ENCODE data around the gene SDK1.

DNA sequence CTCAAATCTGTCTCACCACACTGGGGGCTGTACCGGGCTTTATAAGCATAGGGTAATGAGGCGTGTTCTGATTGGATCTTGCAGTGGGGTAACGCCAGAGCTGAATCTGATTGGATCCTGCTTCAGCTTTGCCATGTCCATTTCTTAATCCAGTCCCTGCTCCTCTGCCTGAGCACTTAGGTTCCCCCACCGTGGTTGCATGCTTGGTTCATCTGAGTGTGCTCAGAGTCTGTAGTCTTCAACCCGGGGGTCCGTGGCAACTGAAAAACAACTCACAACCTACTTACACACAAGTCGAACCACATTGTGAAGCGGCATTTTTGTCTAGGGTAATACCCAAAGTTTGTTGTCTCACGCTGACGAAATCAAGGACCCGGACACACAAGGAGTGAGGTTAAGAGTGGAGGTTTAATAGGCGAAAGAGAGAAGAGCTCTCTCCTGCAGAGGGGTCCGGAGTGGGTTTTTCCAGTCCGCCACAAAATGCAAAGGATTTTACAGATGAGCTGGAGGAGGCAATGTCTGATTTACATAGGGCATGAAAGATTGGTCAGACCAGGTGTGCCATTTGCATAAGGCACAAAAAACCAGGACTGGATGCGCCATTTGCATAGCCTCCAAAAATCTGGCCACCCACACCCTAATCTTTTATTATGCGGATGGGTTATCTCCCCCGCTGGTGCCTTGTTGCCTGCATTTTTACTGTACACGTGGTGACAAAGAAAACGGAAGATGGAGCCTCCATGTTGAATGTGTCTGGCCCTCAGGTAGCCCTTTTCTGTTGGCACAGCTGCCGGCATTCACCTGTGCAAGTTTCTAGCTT lies 739.3 kb downstream of the SDK1 start:
- TF ChIP-seq, protein P1, sequence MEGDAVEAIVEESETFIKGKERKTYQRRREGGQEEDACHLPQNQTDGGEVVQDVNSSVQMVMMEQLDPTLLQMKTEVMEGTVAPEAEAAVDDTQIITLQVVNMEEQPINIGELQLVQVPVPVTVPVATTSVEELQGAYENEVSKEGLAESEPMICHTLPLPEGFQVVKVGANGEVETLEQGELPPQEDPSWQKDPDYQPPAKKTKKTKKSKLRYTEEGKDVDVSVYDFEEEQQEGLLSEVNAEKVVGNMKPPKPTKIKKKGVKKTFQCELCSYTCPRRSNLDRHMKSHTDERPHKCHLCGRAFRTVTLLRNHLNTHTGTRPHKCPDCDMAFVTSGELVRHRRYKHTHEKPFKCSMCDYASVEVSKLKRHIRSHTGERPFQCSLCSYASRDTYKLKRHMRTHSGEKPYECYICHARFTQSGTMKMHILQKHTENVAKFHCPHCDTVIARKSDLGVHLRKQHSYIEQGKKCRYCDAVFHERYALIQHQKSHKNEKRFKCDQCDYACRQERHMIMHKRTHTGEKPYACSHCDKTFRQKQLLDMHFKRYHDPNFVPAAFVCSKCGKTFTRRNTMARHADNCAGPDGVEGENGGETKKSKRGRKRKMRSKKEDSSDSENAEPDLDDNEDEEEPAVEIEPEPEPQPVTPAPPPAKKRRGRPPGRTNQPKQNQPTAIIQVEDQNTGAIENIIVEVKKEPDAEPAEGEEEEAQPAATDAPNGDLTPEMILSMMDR (conservative IDR thresholded peaks at IDR 0.05; ENCODE audit: low read length), result no peak
- no peak for TF ChIP-seq EZH2phosphoT487 (IDR thresholded peaks at IDR 0.05; ENCODE audit: borderline replicate concordance, low read depth, low read length)

Data from OCI-LY7 (cell line).